ENCODE measurements around the gene SH3RF3.

- no peak for TF ChIP-seq ZNF274 (IDR thresholded peaks at IDR 0.05; ENCODE audit: low read depth, low read length)
- TF ChIP-seq YY1 (IDR thresholded peaks at IDR 0.05; ENCODE audit: insufficient read depth, insufficient read length): no peak
Measured at GRCh38 chr2:109405873-109406272, 276.9 kb downstream of the SH3RF3 start.

Measured in NT2/D1 (cell line).